ENCODE results near the gene UBE2J1.

The UBE2J1 gene

DNA sequence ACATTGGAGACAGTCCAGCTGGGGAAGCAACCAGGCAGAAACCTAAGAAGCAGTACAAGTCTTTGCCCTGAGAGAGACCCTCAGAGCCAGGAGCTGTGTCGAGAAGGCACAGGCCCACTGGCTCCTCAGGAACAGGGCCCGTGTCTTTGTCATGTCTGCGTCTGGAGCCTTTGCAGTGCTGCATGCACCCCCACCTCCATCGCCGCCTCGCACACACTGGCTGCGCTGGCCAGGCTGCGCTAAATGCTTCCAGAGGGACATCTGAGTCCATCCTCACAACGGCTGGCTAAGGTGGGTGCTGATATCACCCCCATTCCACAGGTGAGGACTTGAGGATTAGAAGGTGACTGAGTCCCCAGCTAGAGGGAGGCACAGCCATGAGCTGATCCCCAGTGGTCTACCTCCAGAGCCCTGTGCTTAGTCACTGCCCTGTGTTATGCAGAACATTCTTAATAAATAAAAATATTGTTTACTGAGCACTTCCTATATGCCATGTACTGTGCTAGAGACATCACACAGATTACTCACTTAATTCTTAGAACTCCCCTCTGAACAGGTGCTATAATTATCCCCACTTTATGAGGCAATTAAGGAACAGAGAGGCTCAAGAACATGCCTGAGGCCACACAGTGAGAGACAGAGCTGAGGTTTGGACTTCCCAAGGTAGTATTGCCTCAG, 65.0 kb downstream of the UBE2J1 start:
- no peak for DNase-seq

DNA sequence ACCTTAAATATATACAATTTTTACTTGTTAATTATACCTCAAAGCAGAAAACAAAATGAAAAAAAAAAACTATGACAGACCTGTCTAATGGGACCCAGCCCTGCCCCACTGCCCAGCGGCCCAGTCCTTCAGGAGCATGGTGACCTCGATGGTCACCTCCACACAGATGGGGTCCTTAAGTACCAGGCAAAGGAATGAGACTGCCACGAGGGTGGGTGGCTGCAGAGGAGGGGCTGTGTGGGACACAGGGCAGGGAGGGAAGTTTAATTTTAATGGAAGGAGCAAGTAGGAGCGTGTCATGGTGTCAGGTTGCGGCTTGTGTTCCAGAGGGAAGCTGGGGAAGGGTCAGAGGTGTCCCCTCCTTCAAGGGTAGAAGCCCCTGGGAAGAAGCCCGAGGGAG, 66.0 kb downstream of the UBE2J1 start:
- no peak for DNase-seq

DNA sequence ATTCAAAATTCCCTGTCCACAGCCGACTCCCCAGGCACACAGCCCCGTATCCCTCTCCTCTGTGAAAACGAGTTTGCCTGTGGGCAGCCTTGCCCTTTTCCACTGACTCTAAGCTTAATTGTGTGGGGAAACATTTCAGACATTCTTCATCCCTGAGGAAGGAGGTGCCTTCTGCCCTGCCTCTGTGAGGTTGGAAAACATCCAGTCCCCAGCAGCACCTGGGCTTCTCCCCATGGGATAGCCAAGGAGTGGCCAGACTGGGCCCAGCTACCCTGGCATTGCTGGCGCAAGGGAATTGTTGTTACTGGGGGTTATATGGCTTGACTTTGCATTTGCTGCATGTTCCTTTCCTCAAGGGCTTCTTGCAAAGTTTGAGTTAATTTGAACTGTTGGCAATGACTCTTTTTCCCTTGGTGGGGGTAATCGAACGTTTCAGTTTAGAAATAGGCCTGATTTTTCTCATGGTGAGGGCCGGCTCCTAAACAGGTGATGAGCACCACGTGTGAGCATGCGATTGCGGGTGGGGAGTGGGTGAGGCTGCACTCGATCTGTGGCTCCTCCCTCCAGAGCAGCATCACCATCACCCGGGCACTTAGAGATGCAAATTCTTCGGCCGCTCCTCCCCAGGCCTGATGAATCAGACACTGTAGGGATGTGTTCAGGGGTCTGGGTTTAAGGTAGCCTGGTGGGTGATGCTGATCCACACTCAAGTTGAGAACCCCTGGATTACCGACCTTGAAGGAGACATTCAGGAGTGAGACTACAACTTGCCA, 67.4 kb downstream of the UBE2J1 start:
- DNase-seq, result no peak

DNA sequence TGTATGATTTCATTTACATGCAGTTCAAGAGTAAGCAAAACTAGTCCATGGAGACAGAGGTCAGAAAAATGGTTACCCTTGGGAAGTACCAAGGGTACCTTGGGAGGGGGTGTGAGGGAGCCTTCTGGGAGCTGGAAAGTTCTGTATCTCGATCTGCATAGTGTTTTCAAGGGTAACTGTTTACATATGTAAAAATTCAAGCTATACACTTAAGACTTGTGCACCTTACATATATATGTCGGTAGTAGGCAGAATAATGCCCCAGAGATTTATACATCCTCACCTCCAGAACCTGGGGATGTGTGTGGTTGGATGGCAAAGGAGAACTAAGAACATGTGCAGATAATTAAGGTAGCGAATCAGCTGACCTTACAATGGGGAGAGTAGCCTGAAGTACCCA, 68.4 kb downstream of the UBE2J1 start:
- no peak for DNase-seq

DNA sequence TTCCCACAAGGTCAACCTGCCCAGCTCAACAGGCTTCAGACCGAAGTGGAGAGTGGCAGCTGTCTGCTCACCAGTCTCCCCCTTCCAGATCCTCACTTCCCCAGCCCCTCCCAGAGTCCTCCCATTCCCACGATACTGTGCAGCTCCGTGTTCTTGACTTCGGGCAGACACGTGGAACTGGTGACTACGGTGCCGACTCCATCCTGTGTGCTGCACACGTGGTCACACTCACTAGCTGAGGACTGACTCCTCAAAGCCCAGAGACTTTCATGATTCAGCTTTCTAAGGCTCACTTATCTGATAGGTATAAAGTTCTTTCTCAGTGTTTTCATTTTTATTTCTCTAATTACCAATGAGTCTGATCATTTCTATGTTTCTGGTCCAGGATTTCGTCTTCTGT, 69.8 kb downstream of the UBE2J1 start:
- no peak for DNase-seq

DNA sequence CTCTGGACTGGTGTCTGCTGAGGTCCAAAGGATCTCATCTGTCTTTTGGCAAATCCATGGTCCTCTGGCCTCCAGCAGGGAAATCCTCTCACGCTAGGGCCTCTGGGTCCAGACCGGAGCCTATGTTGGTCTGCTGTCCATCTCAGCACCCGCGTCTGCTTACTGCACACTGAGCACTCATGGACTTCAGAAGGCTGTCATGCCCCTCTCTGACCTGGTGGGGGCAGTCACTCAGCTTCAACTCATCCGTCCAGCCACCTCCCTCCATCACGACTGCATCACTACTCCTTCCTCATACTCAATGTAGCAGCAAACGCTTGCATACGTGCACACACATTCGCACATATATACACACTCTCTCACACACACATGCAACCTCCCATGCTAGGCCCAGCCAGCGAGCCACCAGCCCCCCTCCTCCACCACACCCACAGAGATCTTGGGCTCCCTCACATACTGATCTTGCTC, 70.7 kb downstream of the UBE2J1 start:
- DNase-seq, result no peak

DNA sequence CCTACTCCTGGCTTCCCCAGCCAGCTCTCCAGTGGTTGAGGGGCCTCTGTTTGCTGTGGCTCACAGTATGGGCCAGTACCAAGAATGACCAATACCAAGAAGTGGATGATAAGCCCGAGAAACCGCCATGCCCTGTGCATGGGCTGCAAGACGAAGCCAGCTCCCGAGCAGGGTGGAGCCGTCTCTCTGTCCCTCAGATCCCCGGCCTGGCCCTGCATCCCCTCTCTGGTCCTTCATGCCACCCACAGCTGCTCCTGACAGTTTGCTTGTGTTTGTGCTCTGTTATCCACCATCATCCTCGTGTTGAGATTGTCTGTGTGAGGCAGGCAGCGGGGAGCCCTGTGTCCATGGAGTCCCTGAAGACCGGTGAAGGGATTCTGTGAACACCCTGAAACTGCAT, 73.6 kb downstream of the UBE2J1 start:
- no peak for DNase-seq

All from femur (tissue), 1 donor.